Measurements from ENCODE around the gene BLMH. TPM values are rescaled to one million over a fixed set of nuclear protein-coding genes. Genes with fewer than 3 reads are reported as not detected.

BLMH gene
- total RNA-seq, 1 donor from 2014 or later = 60.9 TPM

DNA sequence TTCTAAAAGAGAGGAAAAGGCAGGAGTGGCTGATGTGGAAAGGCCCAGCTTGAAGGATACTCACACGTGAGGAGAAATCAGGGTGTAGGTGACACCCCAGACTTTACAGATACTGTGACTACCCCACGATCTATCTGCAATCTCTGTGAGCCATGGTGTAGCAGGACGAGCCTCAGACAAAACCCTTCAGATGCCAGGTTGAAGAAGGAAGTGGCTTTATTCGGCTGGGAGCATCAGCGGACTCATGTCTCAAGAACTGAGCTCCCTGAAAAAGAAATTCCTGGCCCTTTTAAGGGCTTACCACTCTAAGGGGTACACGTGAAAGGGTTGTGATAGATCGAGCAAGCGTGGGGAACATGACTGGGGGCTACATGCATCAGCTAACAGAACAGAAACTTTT lies 51.6 kb downstream of the BLMH start:
- no peak for DNase-seq (ENCODE audit: low spot score, unreplicated experiment)
- Mint-ChIP-seq H3K36me3 (ENCODE audit: insufficient read depth) (no peaks in the 10 kb centered on the region), H3K4me1 (ENCODE audit: low read depth) (peaks cover 8% of the 10 kb centered on the region), H3K27ac (no peak overlapping the region), H3K27me3 (peaks cover 34% of the 10 kb centered on the region), H3K9me3 (ENCODE audit: low read depth) (peaks cover 3% of the 10 kb centered on the region), H3K4me3 (ENCODE audit: low read depth) (no peak overlapping the region)
- TF ChIP-seq, protein P1, sequence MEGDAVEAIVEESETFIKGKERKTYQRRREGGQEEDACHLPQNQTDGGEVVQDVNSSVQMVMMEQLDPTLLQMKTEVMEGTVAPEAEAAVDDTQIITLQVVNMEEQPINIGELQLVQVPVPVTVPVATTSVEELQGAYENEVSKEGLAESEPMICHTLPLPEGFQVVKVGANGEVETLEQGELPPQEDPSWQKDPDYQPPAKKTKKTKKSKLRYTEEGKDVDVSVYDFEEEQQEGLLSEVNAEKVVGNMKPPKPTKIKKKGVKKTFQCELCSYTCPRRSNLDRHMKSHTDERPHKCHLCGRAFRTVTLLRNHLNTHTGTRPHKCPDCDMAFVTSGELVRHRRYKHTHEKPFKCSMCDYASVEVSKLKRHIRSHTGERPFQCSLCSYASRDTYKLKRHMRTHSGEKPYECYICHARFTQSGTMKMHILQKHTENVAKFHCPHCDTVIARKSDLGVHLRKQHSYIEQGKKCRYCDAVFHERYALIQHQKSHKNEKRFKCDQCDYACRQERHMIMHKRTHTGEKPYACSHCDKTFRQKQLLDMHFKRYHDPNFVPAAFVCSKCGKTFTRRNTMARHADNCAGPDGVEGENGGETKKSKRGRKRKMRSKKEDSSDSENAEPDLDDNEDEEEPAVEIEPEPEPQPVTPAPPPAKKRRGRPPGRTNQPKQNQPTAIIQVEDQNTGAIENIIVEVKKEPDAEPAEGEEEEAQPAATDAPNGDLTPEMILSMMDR (IDR thresholded peaks at IDR 0.05; ENCODE audit: unreplicated experiment) = no peak

DNA sequence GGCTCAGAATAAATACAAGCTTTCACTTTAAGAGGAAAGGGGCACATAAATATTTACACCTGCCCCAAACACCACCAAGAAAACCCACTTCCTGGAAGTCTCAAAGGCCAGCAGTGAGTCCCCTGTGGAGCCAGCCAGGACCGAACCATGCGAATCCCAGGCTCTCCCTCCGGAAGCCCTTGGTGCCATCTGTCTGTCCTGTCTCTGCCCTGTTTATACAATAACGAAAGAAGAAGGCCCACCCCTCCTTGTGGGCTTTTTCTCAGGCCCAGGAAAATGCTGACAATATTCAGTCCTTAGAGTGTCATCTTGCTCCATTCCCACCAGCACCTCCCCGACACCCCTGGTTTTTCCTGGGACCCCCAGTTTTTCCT lies 52.7 kb downstream of the BLMH start:
- peaks cover 3% of the 10 kb centered on the region for H3K9me3 Mint-ChIP-seq (ENCODE audit: low read depth)
- no peak overlapping the region for H3K27ac Mint-ChIP-seq
- TF ChIP-seq, protein P1 (IDR thresholded peaks at IDR 0.05; ENCODE audit: unreplicated experiment) = no peak
- H3K4me3 Mint-ChIP-seq (ENCODE audit: low read depth) = no peak overlapping the region
- DNase-seq (ENCODE audit: low spot score, unreplicated experiment) = no peak
- H3K27me3 Mint-ChIP-seq = peaks cover 45% of the 10 kb centered on the region
- no peaks in the 10 kb centered on the region for H3K36me3 Mint-ChIP-seq (ENCODE audit: insufficient read depth)
- H3K4me1 Mint-ChIP-seq (ENCODE audit: low read depth) = peaks cover 15% of the 10 kb centered on the region

GRCh38 chr17:30238387-30239088 lies 53.2 kb downstream of the BLMH start:
- H3K27ac Mint-ChIP-seq = no peak overlapping the region
- peaks cover 3% of the 10 kb centered on the region for H3K9me3 Mint-ChIP-seq (ENCODE audit: low read depth)
- DNase-seq (ENCODE audit: low spot score, unreplicated experiment) = no peak
- H3K4me1 Mint-ChIP-seq (ENCODE audit: low read depth) = peaks cover 19% of the 10 kb centered on the region
- H3K36me3 Mint-ChIP-seq (ENCODE audit: insufficient read depth) = no peaks in the 10 kb centered on the region
- TF ChIP-seq, protein P1 (IDR thresholded peaks at IDR 0.05; ENCODE audit: unreplicated experiment) = no peak
- peak overlapping the region; percentile 35 for H3K4me3 Mint-ChIP-seq (ENCODE audit: low read depth)
- H3K27me3 Mint-ChIP-seq = peaks cover 50% of the 10 kb centered on the region

DNA sequence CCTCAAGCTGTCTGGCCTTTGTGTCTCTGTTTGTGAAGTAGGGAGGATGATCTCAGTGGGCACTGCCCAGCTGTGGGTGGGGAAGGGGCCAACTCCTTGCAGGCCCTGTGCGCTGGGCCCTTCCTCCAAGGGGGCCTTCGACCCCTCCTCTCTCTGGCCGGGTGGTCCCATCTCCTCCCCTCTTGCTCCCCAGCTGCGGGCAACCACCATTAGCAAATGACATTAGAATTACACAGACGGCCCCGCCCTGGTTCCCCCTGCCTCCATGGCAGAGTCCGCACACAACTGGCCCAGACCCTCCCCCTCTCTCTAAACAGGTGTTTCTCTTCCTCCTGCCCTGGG lies 53.8 kb downstream of the BLMH start:
- peak overlapping the region; percentile 35 for H3K4me3 Mint-ChIP-seq (ENCODE audit: low read depth)
- H3K4me1 Mint-ChIP-seq (ENCODE audit: low read depth) = peaks cover 25% of the 10 kb centered on the region
- TF ChIP-seq, protein P1 (IDR thresholded peaks at IDR 0.05; ENCODE audit: unreplicated experiment) = no peak
- no peak for DNase-seq (ENCODE audit: low spot score, unreplicated experiment)
- H3K36me3 Mint-ChIP-seq (ENCODE audit: insufficient read depth) = no peaks in the 10 kb centered on the region
- no peak overlapping the region for H3K27ac Mint-ChIP-seq
- peaks cover 55% of the 10 kb centered on the region for H3K27me3 Mint-ChIP-seq
- H3K9me3 Mint-ChIP-seq (ENCODE audit: low read depth) = peaks cover 3% of the 10 kb centered on the region

- Mint-ChIP-seq H3K4me1 (ENCODE audit: low read depth) (peaks cover 30% of the 10 kb centered on the region), H3K27ac (no peak overlapping the region), H3K27me3 (peaks cover 58% of the 10 kb centered on the region), H3K4me3 (ENCODE audit: low read depth) (no peak overlapping the region), H3K36me3 (ENCODE audit: insufficient read depth) (no peaks in the 10 kb centered on the region), H3K9me3 (ENCODE audit: low read depth) (peaks cover 3% of the 10 kb centered on the region)
- DNase-seq (ENCODE audit: low spot score, unreplicated experiment) = no peak
- TF ChIP-seq, protein P1 (IDR thresholded peaks at IDR 0.05; ENCODE audit: unreplicated experiment) = no peak
Measured at GRCh38 chr17:30237296-30238002, 54.3 kb downstream of the BLMH start.

Data from progenitor cell of endocrine pancreas (in vitro differentiated cells).